ENCODE data around the gene HOXB1.

The HOXB1 gene

DNA sequence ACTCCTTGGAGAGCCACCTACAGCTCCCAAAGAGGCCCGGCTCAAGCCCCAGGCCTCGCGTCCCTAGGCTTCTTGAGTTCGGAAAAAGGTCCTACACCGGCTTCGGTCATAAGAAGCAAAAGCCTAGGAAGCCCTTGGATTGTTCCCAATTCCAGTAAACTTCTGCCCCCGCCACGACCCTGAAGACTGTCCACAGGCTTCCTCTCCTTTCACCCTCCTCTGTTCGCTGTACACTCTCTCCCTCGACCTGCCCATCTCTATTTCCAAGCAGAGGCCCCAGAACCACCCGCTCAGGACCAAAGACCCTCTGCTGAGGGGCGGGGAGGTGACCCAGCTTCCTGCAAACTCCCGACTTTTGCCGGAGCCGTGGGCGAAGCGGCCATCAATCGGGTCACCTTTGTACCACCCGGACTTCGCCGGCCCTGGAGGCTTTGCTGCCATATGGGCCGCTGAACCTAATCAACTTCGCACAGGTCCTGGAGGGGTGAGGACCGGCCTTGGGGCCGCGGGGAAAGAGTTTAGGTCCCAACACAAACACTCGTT, 11.4 kb upstream of the HOXB1 start:
- no peak for DNase-seq

- peak in 1 of 3 donors; percentile 50 for DNase-seq
Measured at GRCh38 chr17:48541577-48542113, 10.8 kb upstream of the HOXB1 start.

DNA sequence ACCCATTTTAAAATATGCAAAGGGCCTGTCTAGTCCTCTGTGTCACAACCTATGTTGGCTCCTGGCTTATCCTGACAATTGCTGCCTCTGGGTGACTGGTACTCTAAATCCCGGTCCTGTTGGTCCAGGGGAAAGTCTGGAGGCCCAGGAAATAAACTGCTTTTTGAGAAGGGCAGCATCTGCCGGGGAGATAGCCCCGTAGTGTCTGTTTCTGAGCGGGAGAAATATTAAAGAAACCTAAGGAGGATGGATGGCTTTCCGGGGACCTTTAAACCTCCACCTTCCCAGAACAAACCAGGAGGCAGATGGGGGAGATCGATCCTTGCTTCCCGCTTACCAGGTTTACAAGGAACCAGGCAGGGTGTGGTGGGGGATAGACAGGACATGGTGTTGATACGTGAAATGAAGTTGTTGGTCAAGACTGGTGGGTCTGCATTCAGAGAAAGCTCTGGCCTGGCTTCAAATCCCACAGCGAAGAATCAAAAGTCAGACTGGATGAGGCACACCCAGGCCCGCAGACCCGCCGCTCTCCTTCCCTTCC, 10.3 kb upstream of the HOXB1 start:
- DNase-seq = no peak

GRCh38 chr17:48540213-48540612, 9.4 kb upstream of the HOXB1 start:
- DNase-seq = no peak

GRCh38 chr17:48539177-48539576, 8.4 kb upstream of the HOXB1 start:
- peak in 2 of 3 donors; percentile 27 to 47 for DNase-seq

DNA sequence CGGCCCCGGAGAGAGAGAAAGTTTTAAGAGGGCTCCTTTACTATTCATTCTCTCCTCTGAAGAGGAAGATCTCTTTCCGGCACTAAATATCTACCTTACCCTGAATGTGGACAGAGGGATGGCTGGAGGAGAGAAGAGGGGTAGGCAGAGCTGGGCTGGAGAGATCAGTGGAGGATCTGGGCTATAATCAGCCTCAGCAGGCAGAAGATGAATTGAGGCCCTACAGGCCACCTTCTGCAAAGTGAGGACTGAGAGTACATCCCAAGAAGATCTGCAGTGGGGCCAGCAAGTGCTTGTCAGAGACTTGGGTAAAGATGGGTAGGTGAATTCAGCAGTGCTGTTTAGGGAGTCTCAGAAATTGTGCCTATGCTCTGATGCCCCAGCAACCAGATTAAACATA, 6.5 kb upstream of the HOXB1 start:
- no peak for DNase-seq

- peak in 2 of 3 donors; percentile 35 to 38 for DNase-seq
Measured at GRCh38 chr17:48535793-48536559, 5.2 kb upstream of the HOXB1 start.

GRCh38 chr17:48532261-48532660, 1.4 kb upstream of the HOXB1 start:
- no peak for DNase-seq

- no peak for DNase-seq
Measured at GRCh38 chr17:48530208-48530886, 464 bp downstream of the HOXB1 start.

DNA sequence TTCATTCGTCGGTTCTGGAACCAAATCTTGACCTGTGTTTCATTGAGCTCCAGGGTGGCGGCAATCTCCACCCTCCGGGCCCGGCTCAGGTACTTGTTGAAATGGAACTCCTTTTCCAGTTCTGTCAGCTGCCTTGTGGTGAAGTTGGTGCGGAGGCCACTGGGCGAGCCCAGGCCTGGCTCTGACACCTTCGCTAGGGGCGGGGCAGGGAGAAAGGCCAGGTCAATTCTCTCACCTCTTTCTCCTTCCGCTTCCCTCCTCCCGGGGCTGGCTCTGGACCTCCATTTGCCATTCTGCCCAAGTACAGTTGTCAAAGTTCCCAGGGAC, 1.2 kb downstream of the HOXB1 start:
- no peak for DNase-seq

GRCh38 chr17:48528936-48529682, 1.7 kb downstream of the HOXB1 start:
- DNase-seq = no peak

GRCh38 chr17:48528153-48528935, 2.5 kb downstream of the HOXB1 start:
- no peak for DNase-seq

DNA sequence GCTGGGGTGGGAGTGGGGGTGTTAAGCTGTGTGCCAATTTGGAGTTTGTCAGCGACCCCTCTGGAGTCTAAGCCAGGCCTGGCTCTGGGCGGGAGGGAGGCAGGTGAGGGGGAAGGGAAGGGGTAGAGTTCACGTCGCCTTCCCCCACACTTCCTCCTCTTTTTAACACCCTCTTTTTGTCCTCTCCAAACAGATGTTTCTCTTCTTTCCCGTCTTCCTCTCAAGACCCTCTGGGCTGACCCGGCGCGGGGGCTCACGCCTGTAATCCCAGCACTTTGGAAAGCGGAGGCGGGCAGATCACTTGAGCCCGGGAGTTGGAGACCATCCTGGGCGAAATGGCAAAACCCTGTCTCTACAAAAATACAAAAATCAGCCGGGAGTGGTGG, 3.3 kb downstream of the HOXB1 start:
- DNase-seq = no peak

GRCh38 chr17:48526608-48527546, 3.9 kb downstream of the HOXB1 start:
- DNase-seq = no peak

- no peak for DNase-seq
Measured at GRCh38 chr17:48523010-48523409, 7.8 kb downstream of the HOXB1 start.

GRCh38 chr17:48522031-48522653, 8.7 kb downstream of the HOXB1 start:
- no peak for DNase-seq

DNA sequence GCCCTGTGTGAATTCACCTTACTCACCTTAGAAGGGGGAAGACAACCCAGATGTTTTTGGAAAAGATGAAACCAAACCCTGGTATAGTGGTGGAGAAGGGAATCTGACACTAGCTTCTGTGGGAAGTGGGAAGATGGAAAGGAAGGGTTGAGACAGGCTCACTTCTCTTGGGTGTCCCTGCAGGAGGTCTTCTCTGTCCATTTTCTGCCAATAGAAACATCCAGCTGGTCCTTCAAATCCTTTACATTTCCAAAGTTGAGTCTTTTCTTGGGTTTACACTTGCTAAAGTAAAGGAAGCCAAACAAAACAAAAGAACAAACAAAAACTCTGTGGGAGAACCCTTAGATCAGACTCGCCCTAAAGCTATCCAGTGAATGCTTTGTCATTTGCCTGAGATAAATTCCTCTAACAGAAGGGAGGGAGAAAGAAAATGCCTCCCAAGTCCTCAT, 10.2 kb downstream of the HOXB1 start:
- DNase-seq = no peak

- no peak for DNase-seq
Measured at GRCh38 chr17:48519427-48519826, 11.4 kb downstream of the HOXB1 start.

DNA sequence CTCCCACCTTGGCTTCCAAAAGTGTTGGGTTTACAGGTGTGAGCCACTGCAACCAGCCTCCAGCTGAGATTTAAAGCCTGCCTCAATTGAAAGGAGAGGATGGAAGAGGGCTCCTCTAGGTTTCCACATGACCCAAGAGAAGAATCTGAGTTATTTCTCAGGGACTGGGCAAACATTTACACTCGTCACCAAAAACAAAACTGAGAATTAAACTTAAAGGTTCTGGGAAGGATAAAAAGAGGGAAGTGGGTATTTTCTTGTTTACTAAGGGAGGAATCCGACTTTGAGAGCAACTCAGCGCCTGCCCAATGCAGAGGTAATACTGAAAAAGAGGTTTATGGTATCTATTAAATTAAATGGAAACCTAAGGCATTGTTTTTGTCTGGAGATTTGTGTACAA, 13.3 kb downstream of the HOXB1 start:
- no peak for DNase-seq
